Thyroid gland (tissue), 4 donors: ENCODE data around the gene PRKCD.

Experiments
- POLR2A ChIP-seq, 2 donors: fragments of 450-650 bp; IDR thresholded peaks; one replicate each; pipeline ENCODE4 v1.6.1; 2017; ENCODE audit warnings: antibody characterized with exemption in 2 of 2, mild to moderate bottlenecking in 2 of 2, moderate library complexity in 1 of 2
- TF ChIP-seq, protein P1 (sequence below), 6 experiments: fragments of 200-600 bp in 3 of 6; fragments of 450-650 bp in 3 of 6; sonication (generic) in 3 of 6; IDR thresholded peaks; one replicate each; pipeline ENCODE4 v1.5.1; 2016 to 2019; ENCODE audit warnings: antibody characterized with exemption in 6 of 6, mild to moderate bottlenecking in 2 of 6, inconsistent platforms in 1 of 6, moderate library complexity in 1 of 6

DNA sequence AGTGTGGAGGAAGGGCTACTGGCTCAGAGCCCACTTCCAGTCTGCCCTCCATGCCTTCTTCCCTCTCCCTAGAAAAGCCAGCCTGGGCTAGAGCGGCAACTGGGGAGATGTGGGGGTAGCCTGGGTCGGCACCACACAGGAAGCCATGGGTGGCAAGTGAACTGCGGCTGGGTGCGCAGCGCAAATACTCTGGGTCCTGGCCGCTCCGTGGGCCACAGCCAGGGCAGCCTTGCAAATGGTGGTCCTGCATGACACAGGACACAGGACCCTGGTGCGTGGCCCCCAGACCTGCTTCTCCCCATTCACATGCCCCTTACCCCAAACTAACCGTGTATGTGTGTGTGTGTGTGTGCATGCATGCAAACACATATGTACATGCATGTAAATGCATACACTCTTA, 25.7 kb downstream of the PRKCD start:
- TF ChIP-seq, protein P1, sequence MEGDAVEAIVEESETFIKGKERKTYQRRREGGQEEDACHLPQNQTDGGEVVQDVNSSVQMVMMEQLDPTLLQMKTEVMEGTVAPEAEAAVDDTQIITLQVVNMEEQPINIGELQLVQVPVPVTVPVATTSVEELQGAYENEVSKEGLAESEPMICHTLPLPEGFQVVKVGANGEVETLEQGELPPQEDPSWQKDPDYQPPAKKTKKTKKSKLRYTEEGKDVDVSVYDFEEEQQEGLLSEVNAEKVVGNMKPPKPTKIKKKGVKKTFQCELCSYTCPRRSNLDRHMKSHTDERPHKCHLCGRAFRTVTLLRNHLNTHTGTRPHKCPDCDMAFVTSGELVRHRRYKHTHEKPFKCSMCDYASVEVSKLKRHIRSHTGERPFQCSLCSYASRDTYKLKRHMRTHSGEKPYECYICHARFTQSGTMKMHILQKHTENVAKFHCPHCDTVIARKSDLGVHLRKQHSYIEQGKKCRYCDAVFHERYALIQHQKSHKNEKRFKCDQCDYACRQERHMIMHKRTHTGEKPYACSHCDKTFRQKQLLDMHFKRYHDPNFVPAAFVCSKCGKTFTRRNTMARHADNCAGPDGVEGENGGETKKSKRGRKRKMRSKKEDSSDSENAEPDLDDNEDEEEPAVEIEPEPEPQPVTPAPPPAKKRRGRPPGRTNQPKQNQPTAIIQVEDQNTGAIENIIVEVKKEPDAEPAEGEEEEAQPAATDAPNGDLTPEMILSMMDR (IDR thresholded peaks at IDR 0.05) = no peak
- no peak for TF ChIP-seq POLR2A (IDR thresholded peaks at IDR 0.05)
